ENCODE measurements around the gene KRTAP5-2. TPM values are rescaled to one million over a fixed set of nuclear protein-coding genes. Genes with fewer than 3 reads are reported as not detected.

Gene KRTAP5-2
- total and polyA plus RNA-seq, 2 of the 8 experiments (the other 6 are each of a cell fraction or from before 2014, with no cell fraction given) = not detected

GRCh38 chr11:1624621-1625020, 26.5 kb upstream of the KRTAP5-2 start:
- no peak overlapping the region for H2BK12ac ChIP-seq (ENCODE audit: low read depth, low read length)
- no peak overlapping the region for H2AFZ ChIP-seq (ENCODE audit: low read length)
- no peak overlapping the region for H3K4ac ChIP-seq (replicated peaks; ENCODE audit: insufficient read length, low read depth, low read length)
- H3K4me1 ChIP-seq (replicated peaks in 1 of 4; ENCODE audit: control insufficient read depth in 3 of 4, insufficient read depth in 4 of 4, low read length in 3 of 4) = peaks cover 0 to 4% (median 1%) of the 10 kb centered on the region in 4 experiments; a peak in 5 of 7 replicates
- no peak overlapping the region for H4K8ac ChIP-seq (ENCODE audit: extremely low read depth, insufficient read depth, low read length)
- ChIA-PET CTCF (ENCODE audit: partially characterized antibody) (interaction anchor here (0.6 to 6.5 kb wide), 6 partner anchors 8 to 1125 kb away, joined by 3 to 47 read pairs (median 4); no protein-coding TSS in a partner anchor), POLR2A (ENCODE audit: partially characterized antibody) (no interaction called here)
- no peak overlapping the region for H3K23ac ChIP-seq (ENCODE audit: insufficient read length)
- H3K79me1 ChIP-seq (ENCODE audit: low read depth, low read length) = no peaks in the 10 kb centered on the region
- H2AK5ac ChIP-seq (ENCODE audit: low read depth, low read length) = no peak overlapping the region
- no peak overlapping the region; a peak in 1 of 7 replicates for H3K9ac ChIP-seq (replicated peaks in 1 of 4; ENCODE audit: extremely low read depth in 1 of 4, low read depth in 3 of 4, low read length in 3 of 4)
- no peak overlapping the region for H3K56ac ChIP-seq (replicated peaks; ENCODE audit: insufficient read length, low read depth, low read length)
- peak overlapping the region; percentile 72; the same call in 1 of the 2 replicates for H2BK20ac ChIP-seq (ENCODE audit: low read length)
- H4K5ac ChIP-seq (ENCODE audit: insufficient read length, low read depth, low read length) = no peak overlapping the region
- no peaks in the 10 kb centered on the region for H3K36me3 ChIP-seq (ENCODE audit: control insufficient read depth in 2 of 4, insufficient read depth in 4 of 4, low read length in 3 of 4)
- DNase-seq (ENCODE audit: low read depth in 1 of 2, low spot score in 2 of 2) (no peak), FAIRE-seq (no peak)
- no peak overlapping the region for H3K14ac ChIP-seq (ENCODE audit: insufficient read length)
- H3K23me2 ChIP-seq (ENCODE audit: low read depth, low read length) = no peaks in the 10 kb centered on the region
- H4K20me1 ChIP-seq (replicated peaks in 1 of 2; ENCODE audit: control insufficient read depth in 1 of 2, insufficient read depth in 2 of 2, low read length in 2 of 2) = no peaks in the 10 kb centered on the region
- 91% methylated on average over 16 of the region's 16 CpGs; no CpG with 5 or more reads in 1 of the 2 experiments for WGBS, 2 experiments (ENCODE audit: extremely low coverage in 1 of 2, insufficient coverage in 1 of 2, insufficient read length in 1 of 2, insufficient replicate concordance in 2 of 2, low coverage in 1 of 2, low lambda C conversion rate in 2 of 2, missing lambda C conversion rate in 1 of 2)
- H4K91ac ChIP-seq (replicated peaks; ENCODE audit: insufficient read length, low read length) = no peak overlapping the region
- no peak overlapping the region for H3K18ac ChIP-seq (ENCODE audit: extremely low read depth, low read length)
- H3K4me2 ChIP-seq (ENCODE audit: insufficient read depth in 1 of 2, low read depth in 2 of 2, low read length in 2 of 2) = no peak overlapping the region
- H3K4me3 ChIP-seq (ENCODE audit: extremely low read depth in 1 of 4, insufficient read depth in 2 of 4, low read depth in 3 of 4, low read length in 4 of 4) = no peak overlapping the region
- H3K9me3 ChIP-seq (ENCODE audit: insufficient read depth in 2 of 2, low read depth in 1 of 2, low read length in 1 of 2) = no peaks in the 10 kb centered on the region
- H3K27me3 ChIP-seq (replicated peaks in 1 of 4; ENCODE audit: control insufficient read depth in 3 of 4, extremely low read depth in 1 of 4, insufficient read depth in 3 of 4, low read length in 3 of 4) = peaks cover 0 to 13% (median 3%) of the 10 kb centered on the region in 4 experiments; a peak in 5 of 7 replicates
- no peak overlapping the region for H2BK120ac ChIP-seq (replicated peaks; ENCODE audit: low read depth, low read length)
- H2BK15ac ChIP-seq (ENCODE audit: low read length) = no peak overlapping the region
- no peak overlapping the region for H2BK5ac ChIP-seq (ENCODE audit: low read depth, low read length)
- no peaks in the 10 kb centered on the region for H3K79me2 ChIP-seq (ENCODE audit: control insufficient read depth in 1 of 2, insufficient read depth in 2 of 2, low read length in 2 of 2)
- H3K27ac ChIP-seq (ENCODE audit: low read depth, low read length) = no peak overlapping the region
- TF ChIP-seq TBP (IDR thresholded peaks at IDR 0.05; ENCODE audit: low read depth, low read length) (no peak), NRF1 (IDR thresholded peaks at IDR 0.05; ENCODE audit: low read depth, low read length) (no peak), RBBP5 (IDR thresholded peaks at IDR 0.05; ENCODE audit: borderline replicate concordance, low read depth, low read length) (no peak), CBX8 (IDR thresholded peaks at IDR 0.05; ENCODE audit: borderline replicate concordance, low read depth, low read length) (no peak), SP4 (IDR thresholded peaks at IDR 0.05; ENCODE audit: low read length) (no peak), EP300 (IDR thresholded peaks at IDR 0.05; ENCODE audit: borderline replicate concordance in 1 of 2, low read depth in 2 of 2, low read length in 2 of 2) (no peak), GTF2F1 (IDR thresholded peaks at IDR 0.05; ENCODE audit: borderline replicate concordance, low read depth, low read length) (no peak), E2F6 (IDR thresholded peaks at IDR 0.05) (no peak), JUN (IDR thresholded peaks at IDR 0.05; ENCODE audit: low read depth, low read length) (no peak), KDM1A (IDR thresholded peaks at IDR 0.05; ENCODE audit: borderline replicate concordance, low read length) (no peak), CHD2 (IDR thresholded peaks at IDR 0.05; ENCODE audit: low read length) (no peak), RAD21 (IDR thresholded peaks at IDR 0.05 in 1 of 2, conservative IDR thresholded peaks at IDR 0.05 in 1 of 2; ENCODE audit: low read depth in 2 of 2, low read length in 2 of 2) (no peak)

All from H1 (cell line).